Glomerular endothelial cell (primary cell): ENCODE results near the gene SLC25A24. TPM values are rescaled to one million over a fixed set of nuclear protein-coding genes. Genes with fewer than 3 reads are reported as not detected.
"Not testable (repeated sequence)": the region's sequence is repeated elsewhere in the genome, so short reads cannot be mapped to it uniquely, and the experiment has no call there.

ENCODE experiments used
- DNase-seq: peaks from one replicate; pipeline ENCODE4 v3.0.0-alpha.2; 2011; ENCODE audit warnings: low read depth, low spot score; ENCODE audit errors: extremely low read depth
- total RNA-seq: library from RNA; depleted of rRNA; stranded (reverse); fragments of >200 nt; gene quantifications from 2 replicates; pipeline ENCODE4 v1.2.3, GENCODE V29; 2015

SLC25A24 gene
- total RNA-seq, 1 donor from 2014 or later: 53.0 TPM

GRCh38 chr1:108199201-108199691 is 897 bp downstream of the SLC25A24 start:
- DNase-seq: peak; percentile 27

DNA sequence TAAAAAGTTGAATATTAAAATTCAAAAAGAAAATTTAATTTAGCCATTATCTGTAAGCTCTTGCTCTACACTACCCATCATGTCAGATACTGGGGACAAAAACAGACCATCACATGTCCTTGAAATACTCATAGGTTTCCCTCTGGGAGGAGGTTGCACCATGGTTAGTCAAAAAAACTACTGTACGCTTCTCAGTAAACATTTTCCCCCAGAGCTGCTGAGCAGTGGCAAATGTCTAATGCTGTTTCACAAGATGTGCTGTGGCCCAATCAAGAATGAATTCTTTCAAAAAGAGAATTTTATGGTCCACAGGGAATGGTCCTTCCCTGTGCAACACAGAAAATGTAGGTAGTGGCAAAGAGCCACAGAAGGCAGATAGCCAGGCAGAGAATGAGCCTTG is 6.1 kb downstream of the SLC25A24 start:
- DNase-seq: no peak

DNA sequence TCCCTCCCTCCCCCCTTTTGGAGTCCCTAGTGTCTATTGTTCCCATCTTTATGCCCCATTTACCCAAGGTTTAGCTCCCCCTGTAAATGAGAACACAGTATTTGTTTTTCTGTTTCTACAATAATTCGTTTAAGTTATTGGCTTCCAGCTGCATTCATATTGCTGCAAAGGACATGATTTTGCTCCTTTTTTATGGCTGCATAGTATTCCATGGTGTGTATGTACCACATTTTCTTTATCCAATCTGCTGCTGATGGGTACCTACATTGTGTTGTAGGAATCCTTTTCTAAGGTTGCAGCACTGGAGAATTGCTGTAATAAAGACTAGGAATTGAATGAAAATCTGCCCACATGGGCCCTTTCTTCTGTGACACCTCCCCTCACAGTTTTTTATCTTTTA is 6.8 kb downstream of the SLC25A24 start:
- DNase-seq: no peak

DNA sequence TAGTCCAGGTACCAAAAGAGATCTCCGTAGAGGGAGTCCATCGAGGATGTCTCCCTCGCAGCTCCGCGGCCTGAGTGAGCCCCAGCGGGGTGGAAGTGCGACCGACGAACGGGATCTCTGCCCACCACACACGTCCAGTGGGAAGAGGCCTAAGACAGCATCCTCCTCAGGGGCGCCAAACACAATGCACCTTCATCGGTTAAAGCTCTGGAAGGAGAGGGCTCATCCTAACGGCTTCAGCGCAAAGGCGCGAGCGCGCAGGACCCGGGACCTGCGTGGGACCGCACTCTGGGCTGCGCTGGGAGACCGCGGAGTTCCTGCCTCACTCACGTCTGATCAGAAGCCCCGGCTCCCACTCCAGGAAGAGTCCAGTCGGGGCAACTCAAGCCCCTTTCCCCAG is 7.6 kb downstream of the SLC25A24 start:
- DNase-seq: no peak

GRCh38 chr1:108190686-108191416 is 9.3 kb downstream of the SLC25A24 start:
- no peak for DNase-seq

GRCh38 chr1:108190001-108190634 is 10.0 kb downstream of the SLC25A24 start:
- DNase-seq: no peak

GRCh38 chr1:108188801-108189200 is 11.3 kb downstream of the SLC25A24 start:
- DNase-seq: no peak

- no peak for DNase-seq
These were observed 17.0 kb downstream of the SLC25A24 start for GRCh38 chr1:108182959-108183700.

- no peak for DNase-seq
These were observed 21.1 kb downstream of the SLC25A24 start for GRCh38 chr1:108179018-108179417.

DNA sequence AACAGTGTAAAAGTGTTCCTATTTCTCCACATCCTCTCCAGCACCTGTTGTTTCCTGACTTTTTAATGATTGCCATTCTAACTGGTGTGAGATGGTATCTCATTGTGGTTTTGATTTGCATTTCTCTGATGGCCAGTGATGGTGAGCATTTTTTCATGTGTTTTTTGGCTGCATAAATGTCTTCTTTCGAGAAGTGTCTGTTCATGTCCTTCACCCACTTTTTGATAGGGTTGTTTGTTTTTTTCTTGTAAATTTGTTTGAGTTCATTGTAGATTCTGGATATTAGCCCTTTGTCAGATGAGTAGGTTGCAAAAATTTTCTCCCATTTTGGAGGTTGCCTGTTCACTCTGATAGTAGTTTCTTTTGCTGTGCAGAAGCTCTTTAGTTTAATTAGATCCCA is 37.7 kb downstream of the SLC25A24 start:
- DNase-seq: not testable (repeated sequence)

GRCh38 chr1:108159951-108160350 is 40.2 kb downstream of the SLC25A24 start:
- DNase-seq: not testable (repeated sequence)

DNA sequence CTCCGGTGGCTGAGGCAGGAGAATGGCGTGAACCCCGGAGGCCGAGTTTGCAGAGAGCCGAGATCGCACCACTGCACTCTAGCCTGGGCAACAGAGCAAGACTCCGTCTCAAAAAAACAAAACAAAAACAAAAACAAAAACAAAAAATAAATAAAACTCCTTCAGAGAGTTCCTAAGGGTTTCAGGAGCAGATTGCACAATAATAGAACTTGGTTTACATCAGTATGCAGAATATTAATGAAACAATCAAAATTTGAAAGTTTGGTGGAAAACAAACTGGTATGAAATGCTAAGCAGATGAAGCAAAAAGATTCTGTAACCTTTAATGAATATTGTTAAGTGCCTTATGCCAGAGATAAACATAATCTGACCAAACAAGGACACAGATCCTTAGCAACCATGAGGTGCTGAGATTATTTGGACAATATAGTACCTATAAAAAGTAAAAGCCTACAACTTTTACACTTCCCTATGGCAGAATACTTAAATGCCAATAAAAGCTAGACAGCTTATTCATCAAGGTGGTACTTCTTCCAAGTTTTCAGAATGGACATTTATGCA is 41.2 kb downstream of the SLC25A24 start:
- DNase-seq: no peak

- DNase-seq: no peak
These were observed 45.8 kb downstream of the SLC25A24 start for GRCh38 chr1:108154314-108154713.

- DNase-seq: no peak
These were observed 47.3 kb downstream of the SLC25A24 start for GRCh38 chr1:108152782-108153222.

DNA sequence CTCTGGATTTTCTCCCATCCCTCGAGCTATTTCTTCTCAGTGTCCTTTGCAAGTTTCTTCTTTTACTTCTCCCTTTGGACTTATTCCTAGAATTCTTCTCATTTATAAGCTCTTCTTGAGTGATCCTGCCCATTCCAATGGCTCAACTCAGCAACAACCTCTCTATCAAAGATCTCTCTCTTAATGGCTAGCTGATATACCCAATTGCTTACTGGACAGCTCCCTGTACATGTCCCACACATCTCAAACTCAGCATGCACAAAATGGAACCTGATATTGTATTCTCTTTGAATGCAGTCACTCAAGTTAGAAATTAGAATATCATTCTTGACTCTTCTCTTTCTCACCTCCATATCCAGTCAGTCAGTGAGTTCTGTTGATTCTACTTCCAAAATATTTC is 48.6 kb downstream of the SLC25A24 start:
- DNase-seq: no peak

DNA sequence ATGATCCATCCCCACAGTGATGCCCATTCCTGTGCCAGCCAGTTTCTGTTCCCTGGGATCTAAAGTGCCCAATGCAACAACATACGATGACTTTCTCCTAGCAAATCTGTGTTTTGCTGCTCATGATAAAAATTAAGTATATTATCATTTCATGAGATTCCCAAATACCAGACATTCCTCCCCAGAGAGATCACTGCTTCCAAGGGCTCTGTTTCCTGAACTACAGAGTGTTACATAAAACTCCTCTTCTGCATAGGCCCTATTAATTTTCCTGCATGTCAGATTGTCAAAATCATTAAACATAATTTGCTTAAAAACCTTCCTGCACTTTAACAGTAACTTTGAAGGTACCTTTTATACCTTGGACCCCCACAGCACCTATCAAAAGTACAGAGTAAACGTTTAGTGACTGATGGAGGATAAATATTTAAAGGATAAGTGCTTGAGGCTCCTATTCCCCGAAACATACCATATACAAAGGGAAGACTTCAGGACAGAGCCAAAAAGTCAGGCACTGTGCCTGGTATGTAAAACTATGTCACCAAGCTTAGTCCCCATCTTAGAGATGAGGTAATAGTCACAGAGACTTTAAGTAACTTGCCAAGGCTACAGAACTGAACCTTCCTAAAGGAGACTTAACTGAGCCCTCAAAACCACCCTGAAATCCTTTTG is 50.2 kb downstream of the SLC25A24 start:
- DNase-seq: no peak

DNA sequence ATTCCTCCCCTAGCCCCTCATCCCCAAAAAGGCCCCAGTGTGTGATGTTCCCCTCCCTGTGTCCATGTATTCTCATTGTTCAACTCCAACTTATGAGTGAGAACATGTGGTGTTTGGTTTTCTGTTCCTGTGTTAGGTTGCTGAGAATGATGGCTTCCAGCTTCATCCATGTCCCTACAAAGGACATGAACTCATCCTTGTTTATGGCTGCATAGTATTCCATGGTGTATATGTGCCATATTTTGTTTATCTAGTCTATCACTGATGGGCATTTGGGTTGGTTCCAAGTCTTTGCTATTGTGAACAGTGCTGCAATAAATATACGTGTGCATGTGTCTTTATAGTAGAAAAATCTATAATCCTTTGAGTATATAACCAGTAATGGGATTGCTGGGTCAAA is 55.6 kb downstream of the SLC25A24 start:
- not testable (repeated sequence) for DNase-seq

DNA sequence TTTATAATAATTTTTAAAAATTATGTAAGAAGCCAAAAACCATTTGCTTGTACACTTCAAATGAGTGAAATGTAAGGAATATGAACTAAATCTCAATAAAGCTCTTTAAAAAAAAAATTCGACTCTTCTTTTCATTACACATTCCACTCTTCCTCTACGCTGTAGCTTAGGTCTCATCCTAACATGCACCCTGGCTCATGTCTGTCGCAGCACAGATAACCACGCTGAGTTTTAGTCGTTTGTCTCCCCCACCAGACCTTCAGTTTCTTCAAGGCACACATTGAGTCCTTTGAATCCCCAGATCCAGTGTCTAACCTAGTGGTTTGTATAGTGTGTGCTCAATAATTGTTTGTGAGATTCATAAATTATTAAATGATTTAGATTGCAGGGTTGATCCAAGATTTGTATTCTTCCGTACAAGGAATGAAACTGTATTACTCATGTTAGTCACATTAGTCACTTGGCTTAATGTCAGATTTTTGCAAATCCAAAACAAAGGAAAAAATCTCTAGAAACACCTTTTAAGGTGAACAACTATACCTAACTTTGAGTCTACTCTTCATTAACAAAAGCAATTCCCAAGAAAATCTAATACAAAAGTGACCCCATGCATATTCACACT is 57.3 kb downstream of the SLC25A24 start:
- no peak for DNase-seq

DNA sequence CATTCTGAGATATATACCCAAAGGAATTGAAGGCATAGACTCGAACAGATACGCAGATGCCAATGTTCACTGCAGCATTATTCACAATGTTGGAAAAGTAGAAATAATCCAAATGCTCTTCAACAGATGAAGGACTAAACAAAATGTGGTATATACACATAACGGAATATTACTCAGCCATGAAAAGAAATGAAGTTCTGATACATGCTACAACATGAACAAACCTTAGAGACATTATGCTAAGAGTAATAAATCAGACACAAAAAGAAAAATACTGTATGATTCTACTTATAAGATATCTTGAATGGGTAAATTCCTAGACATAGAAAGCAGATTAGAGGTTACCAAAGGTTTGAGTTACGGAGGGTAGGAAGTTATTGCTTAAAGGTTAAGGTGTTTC is 57.9 kb downstream of the SLC25A24 start:
- no peak for DNase-seq

GRCh38 chr1:108141621-108142020 is 58.5 kb downstream of the SLC25A24 start:
- no peak for DNase-seq
